GM21529 (cell line): ENCODE results near the gene DDX24.

Experiments used
- ATAC-seq: cut with Tn5 transposase; IDR thresholded peaks from one replicate; pipeline ENCODE4 v1.9.1; 2021; ENCODE audit not compliant: unreplicated experiment

DDX24 gene

GRCh38 chr14:94115058-94115591 is 34.1 kb upstream of the DDX24 start:
- ATAC-seq, result no peak

GRCh38 chr14:94114589-94115057 is 33.6 kb upstream of the DDX24 start:
- no peak for ATAC-seq

DNA sequence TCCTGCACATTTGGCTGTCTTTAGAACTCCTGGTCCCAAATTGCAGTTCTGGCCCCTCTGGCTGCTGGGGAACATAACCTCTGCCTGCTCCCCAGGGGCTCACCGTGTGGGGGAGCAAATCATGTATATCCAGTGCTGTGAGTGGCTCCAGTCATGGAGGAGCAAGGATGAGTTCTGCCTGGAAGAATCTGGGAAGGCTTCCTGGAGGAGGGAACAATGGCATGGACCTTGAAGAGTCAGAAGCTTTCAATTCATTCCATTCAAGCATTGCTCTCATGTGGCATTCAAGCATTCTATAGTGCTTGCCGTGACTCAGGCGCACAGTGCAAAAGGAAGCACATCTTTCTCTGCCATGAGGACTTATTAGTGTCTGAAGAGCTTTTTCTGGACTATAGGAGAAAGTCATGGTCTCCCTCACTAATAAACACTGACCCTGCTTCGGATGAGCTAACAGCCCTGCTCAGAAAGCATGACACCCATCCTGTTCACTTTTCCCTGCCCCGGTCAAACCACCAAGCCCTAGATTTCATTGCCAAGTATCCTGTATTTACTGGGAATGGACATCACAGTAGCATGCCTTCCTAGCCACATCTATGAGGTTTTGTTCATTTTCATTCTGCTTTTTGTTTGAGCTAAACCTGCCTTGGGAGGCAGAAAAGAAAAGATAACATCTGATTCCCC is 33.0 kb upstream of the DDX24 start:
- no peak for ATAC-seq

- ATAC-seq, result no peak
Measured at GRCh38 chr14:94113490-94113889, 32.5 kb upstream of the DDX24 start.

DNA sequence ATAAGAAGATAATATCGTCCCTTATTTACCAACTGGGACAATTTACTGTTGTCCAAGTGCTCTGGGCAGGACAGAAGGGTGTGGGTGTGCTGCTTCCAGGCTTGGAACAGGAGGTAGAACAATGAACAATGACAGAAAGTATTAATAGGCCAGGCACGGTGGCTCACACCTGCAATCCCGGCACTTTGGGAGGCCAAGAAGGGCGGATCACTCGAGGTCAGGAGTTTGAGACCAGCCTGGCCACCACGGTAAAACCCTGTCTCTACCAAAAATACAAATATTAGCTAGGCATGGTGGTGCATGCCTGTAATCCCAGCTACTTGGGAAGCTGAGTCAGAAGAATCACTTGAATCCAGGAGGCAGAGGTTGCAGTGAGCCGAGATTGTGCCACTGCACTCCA is 32.1 kb upstream of the DDX24 start:
- no peak for ATAC-seq

DNA sequence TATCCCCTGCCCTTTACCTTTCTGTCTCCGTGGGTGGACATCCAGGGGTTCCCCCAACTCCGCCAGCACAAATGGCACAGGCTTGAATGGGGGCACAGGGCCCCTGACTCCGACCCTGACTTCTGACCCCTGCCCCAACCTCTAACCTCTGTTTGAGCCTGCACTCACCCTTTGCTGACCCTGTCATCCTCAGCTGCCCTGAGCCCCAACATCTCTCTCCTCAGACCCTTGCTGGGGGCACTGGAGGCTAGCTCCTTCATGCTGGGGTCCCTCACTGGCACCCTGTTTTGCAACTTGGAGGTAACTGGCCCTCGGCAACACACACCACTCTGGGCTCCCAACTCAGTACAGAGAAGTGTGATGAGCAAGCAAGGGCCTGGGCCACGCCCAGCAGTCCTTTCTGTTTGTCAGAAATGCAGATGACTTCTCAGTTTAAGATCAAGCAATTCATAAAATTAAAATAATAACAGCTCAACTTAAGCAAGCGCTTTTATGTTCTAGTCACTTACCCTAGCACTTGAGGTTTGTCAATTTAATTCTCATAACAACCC is 31.6 kb upstream of the DDX24 start:
- ATAC-seq, result no peak

- ATAC-seq, result no peak
Measured at GRCh38 chr14:94111276-94112095, 30.5 kb upstream of the DDX24 start.

DNA sequence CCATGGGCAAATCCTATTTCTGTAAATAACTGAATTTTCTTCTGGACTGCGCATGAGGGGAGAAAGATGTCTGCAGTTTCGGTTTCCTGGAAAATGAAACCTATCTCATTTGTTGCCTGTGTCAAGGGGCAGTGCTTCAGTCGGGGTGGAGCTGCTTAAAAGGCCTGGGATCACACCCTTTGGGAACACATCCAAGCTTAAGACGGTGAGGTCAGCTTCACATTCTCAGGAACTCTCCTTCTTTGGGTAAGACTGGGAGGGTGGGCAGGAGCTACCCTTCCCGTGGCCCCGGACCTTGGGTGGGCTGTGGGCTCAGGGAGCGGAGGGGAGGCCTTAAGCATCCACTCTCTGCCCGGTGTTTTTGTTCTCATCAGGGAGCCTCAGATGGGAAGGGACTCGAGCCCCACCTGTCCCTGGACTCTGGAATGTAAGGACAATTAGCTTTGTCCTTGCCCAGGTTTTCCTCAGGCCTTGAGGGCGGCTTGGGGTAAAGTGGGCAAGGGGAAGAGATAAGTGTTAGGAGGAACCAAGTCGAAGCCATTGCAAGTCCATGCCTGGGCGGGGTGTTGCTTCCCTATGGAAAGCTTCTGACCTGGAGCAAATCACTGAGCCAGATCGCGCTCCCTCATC is 29.7 kb upstream of the DDX24 start, which contains the start of gene IFI27:
Gene IFI27 (plus strand): TSS at position 185 of the 630 bp plus-strand sequence.
- no peak for ATAC-seq

- no peak for ATAC-seq
Measured at GRCh38 chr14:94109915-94110250, 28.9 kb upstream of the DDX24 start.

- no peak for ATAC-seq
Measured at GRCh38 chr14:94104731-94105130, 23.7 kb upstream of the DDX24 start.

DNA sequence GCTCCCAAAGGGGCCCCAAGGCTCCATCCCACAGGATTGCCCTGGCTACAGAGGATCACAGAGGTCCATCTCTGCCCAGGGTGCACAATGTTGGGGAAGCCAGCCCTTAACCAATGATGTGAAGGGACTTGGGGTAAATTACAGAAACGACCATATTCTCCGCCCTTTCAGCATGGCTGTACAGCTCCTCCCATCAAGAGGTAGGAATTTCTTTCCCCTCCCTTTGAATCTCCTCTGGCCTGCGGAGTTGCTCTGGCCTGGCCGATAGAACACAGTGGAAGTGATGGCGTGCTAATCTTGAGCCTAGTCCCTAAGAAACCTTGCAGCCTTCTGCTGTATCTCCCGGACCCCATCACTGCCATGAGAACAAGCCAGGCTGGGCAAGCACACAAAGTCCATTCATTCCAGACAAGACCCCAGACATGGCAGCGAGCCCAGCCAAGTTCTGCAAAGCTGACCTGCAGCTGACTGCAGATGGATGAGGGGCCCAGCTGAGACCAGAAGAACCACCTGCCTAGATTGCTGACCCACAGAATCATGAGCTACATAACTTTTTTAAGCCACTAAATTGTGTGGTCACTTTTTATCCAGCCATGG is 22.6 kb upstream of the DDX24 start:
- no peak for ATAC-seq

GRCh38 chr14:94102768-94103482 is 21.9 kb upstream of the DDX24 start:
- ATAC-seq, result no peak

DNA sequence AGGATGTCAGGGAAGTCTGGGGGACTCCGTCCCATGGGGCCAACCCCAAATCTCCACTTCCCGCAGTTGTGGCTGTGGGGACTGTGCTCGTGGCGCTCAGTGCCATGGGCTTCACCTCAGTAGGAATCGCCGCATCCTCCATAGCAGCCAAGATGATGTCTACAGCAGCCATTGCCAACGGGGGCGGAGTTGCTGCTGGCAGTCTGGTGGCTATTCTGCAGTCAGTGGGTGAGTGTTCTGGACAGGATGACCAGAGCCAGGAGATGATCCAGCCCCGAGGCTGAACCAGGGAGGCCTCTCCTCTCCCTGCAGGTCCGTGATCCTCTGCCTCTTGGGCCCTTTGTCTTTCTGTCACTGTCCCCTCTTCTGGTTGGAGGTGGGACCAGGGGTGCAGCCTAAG is 20.7 kb upstream of the DDX24 start:
- ATAC-seq, result no peak

- no peak for ATAC-seq
Measured at GRCh38 chr14:94100847-94101246, 19.8 kb upstream of the DDX24 start.

- ATAC-seq, result no peak
Measured at GRCh38 chr14:94099006-94099405, 18.0 kb upstream of the DDX24 start.

DNA sequence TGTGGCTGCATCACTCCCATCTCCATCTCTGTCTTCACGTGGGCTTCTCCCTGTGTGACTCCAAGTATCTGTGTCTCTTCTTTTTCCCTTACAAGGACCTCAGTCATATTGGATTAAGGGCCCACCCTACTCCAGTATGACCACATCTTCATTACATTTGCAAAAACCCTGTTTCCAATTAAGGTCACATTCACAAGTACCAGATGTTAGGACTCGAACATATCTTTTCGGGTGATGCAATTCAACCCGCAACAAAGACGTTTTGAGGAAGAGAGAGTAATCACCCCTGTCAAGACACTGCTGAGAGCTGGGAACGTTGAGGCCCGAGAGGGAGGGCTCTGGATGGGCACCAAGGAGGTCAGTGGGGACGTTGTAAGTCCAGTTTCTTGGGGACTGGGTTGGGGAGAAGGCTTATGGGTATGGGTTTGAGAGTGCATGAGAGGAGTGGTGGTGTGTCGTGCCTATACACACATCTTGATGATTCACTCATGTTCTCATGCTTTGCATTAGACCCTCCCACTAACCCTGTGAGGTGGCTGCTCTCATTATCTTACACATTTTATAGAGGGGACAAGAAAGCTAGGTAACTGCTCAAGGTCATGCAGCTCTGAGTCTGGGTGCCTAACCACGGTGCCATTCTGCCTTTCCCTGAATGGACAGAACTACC is 17.5 kb upstream of the DDX24 start:
- ATAC-seq, result no peak

GRCh38 chr14:94097091-94097490 is 16.1 kb upstream of the DDX24 start:
- ATAC-seq, result no peak

DNA sequence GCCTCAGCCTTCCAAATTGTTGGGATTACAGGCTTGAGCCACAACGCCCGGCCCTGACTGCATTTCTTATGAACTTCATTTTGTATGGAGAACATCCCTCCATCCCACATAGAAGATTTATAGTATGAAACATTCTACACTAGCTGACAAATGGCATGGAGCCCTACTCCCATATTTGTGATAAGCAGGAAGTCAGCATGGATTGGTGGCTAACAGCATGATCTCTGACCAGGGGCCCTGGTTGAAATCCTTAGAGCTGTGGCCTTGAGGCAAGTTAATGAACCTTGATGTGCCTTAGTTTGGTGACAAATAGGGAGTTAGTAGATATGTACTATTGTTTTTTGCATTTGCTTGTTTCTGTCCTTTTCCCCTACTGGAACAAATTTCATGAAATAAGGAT is 12.4 kb upstream of the DDX24 start:
- ATAC-seq, result no peak

GRCh38 chr14:94089479-94089878 is 8.5 kb upstream of the DDX24 start:
- no peak for ATAC-seq

DNA sequence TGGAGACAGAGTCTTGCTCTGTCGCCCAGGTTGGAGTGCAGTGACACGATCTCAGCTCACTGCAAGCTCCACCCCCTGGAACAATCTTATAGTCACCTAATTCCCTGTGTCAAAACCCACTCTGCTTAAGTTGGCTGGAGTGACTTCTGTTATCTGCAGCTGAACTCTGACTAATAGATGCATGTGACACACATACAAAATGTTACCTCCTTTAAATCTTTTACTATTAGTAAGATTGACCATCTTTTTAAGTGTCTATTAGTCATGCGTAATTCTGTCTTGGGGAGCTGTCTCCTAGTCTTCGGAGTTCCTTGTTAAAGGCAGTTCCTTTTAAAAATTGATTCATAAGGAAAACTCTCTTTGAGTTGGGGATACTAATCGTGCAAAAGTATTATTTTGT is 7.5 kb upstream of the DDX24 start:
- no peak for ATAC-seq
